Aortic smooth muscle cell (primary cell): ENCODE measurements around the gene OR2T12. TPM values are rescaled to one million over a fixed set of nuclear protein-coding genes. Genes with fewer than 3 reads are reported as not detected.

ENCODE experiments used
- total RNA-seq: library from RNA; depleted of rRNA; stranded (reverse); fragments of >200 nt; gene quantifications from 2 replicates; pipeline ENCODE4 v1.2.3, GENCODE V29; 2014

OR2T12 gene, protein sequence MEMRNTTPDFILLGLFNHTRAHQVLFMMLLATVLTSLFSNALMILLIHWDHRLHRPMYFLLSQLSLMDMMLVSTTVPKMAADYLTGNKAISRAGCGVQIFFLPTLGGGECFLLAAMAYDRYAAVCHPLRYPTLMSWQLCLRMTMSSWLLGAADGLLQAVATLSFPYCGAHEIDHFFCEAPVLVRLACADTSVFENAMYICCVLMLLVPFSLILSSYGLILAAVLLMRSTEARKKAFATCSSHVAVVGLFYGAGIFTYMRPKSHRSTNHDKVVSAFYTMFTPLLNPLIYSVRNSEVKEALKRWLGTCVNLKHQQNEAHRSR
- not detected in 2 replicates for total RNA-seq

DNA sequence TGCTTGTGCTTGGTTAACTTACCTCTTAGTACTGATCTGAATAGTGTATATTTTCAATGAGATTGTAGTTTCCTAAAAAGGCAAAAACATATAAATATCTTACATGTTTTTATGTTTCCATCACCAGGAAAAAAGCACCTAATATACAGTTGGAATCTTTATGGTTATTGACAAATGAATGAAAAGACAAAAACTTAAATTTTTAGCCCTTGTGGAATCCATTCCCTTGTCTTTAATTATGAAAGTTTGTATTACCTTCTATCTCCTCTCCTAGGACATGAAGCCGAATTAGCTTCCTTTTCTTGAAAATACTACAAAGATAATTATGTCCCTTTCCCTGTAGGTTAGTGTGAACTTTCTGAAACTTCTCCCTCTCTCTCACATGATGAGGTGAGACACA is at the start of gene OR2T12:
Gene OR2T12, minus strand, starts transcription at position 101 of the 400 bp plus-strand sequence. CDS start 7,846 bp downstream, outside the sequence.

DNA sequence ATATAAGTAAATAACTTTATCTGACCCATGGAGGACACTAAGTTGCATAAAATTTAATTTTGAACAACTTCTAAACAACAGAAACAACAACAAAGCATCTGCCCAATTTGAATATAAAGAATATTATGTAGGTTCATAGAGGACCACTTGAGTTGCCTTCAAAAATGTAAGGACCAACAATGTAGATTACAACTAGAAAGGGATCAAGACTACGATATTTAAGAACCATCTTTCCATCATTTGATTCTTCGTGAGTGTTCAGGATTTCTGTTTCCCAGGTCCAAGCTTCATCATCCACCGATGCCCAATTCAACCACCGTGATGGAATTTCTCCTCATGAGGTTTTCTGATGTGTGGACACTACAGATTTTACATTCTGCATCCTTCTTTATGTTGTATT is 45.3 kb upstream of the OR2T12 start, which contains the start of gene OR14C36:
Gene OR14C36, plus strand, starts transcription at position 301 of the 400 bp plus-strand sequence. Its CDS starts 0 bp downstream, at position 301.

DNA sequence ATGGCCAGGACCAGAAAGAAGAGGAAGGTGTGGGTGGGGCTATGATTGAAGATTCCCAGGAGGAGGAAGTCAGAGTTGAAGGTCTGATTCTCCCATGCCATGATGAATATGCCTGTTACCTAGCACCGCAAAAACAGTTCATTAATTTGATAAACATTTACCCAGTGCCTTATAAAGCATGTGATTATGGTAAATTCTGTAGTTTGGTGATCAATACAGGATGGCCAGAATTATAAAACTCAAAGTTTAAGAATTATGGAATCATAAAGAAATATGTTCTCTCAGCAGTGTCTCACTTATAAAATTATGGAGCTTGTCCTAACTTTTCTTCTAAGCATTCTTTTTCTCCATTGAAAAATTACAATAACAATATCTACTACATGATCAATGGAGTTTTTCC is 21.2 kb upstream of the OR2T12 start, which contains the start of gene OR2M7:
Gene OR2M7, minus strand, starts transcription at position 101 of the 400 bp plus-strand sequence. Its CDS starts 0 bp downstream, at position 101.

DNA sequence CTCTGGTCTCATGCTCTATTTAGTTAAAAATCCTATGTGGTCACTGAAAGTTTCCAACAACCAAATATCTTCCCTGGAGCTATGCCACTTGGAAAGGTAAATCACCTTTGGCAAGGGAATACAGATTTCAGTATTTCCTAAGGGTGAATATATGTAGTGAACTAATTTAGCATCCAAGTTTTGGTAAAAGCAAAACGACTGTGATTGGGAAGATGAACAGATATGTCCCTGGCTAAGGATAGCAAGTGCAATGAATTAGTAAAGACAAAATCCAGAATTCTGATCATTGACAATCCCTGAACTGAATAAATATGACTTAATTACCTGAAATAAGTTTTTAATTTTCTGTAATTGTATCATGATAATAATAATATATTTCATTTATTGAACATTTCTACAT is 25.3 kb downstream of the OR2T12 start, which contains the start of gene OR2T33:
Gene OR2T33, minus strand, starts transcription at position 101 of the 400 bp plus-strand sequence. CDS start 4,162 bp downstream, outside the sequence.

Other genes starting within 250 kb of the OR2T12 start
- not detected in 2 replicates for gene OR2L13, start 208.2 kb downstream of the OR2T12 start, total RNA-seq
- not detected in 2 replicates for gene OR2M5, start 158.3 kb downstream of the OR2T12 start, total RNA-seq
- gene OR2M2, start 128.6 kb downstream of the OR2T12 start, total RNA-seq: not detected in 2 replicates
- not detected in 2 replicates for gene OR2M3, start 106.2 kb downstream of the OR2T12 start, total RNA-seq
- not detected in 2 replicates for gene OR2M4, start 72.0 kb downstream of the OR2T12 start, total RNA-seq
- gene OR2T33, start 25.4 kb downstream of the OR2T12 start, total RNA-seq: not detected in 2 replicates
- not detected in 2 replicates for gene OR2M7, start 21.1 kb upstream of the OR2T12 start, total RNA-seq
- gene OR14C36, start 45.4 kb upstream of the OR2T12 start, total RNA-seq: not detected in 2 replicates
- not detected in 2 replicates for gene OR2T4, start 58.2 kb upstream of the OR2T12 start, total RNA-seq
- not detected in 2 replicates for gene OR2T6, start 72.3 kb upstream of the OR2T12 start, total RNA-seq
- not detected in 2 replicates for gene OR2T1, start 99.6 kb upstream of the OR2T12 start, total RNA-seq
- not detected in 2 replicates for gene OR2T2, start 142.2 kb upstream of the OR2T12 start, total RNA-seq
- gene OR2T3, start 169.9 kb upstream of the OR2T12 start, total RNA-seq: not detected in 2 replicates
- gene OR2T5, start 185.2 kb upstream of the OR2T12 start, total RNA-seq: not detected in 2 replicates
- not detected in 2 replicates for gene OR2G6, start 204.6 kb upstream of the OR2T12 start, total RNA-seq